Type B pancreatic cell (in vitro differentiated cells): ENCODE measurements around the gene SLC25A27. TPM values are rescaled to one million over a fixed set of nuclear protein-coding genes. Genes with fewer than 3 reads are reported as not detected.
A peak's percentile ranks its signal among the peaks of the same experiment; 100 is the strongest.

Experiments used
- DNase-seq: peaks from one replicate; pipeline ENCODE4 v3.0.0; 2021; ENCODE audit warnings: mixed read lengths; ENCODE audit not compliant: unreplicated experiment; ENCODE audit errors: extremely low spot score
- H3K27ac Mint-ChIP-seq: 2 replicates; pipeline ENCODE4 v1.8.0; 2021; ENCODE audit warnings: mild to moderate bottlenecking, mixed read lengths
- H3K27me3 Mint-ChIP-seq: 2 replicates; pipeline ENCODE4 v1.8.0; 2021; ENCODE audit warnings: mixed read lengths
- H3K36me3 Mint-ChIP-seq: 2 replicates; pipeline ENCODE4 v1.8.0; 2021; ENCODE audit warnings: mixed read lengths
- H3K4me1 Mint-ChIP-seq: one replicate; pipeline ENCODE4 v1.8.0; 2021; ENCODE audit warnings: mixed read lengths; ENCODE audit not compliant: unreplicated experiment
- H3K4me3 Mint-ChIP-seq: 2 replicates; pipeline ENCODE4 v1.8.0; 2021; ENCODE audit warnings: mild to moderate bottlenecking, mixed read lengths
- H3K9me3 Mint-ChIP-seq: 2 replicates; pipeline ENCODE4 v1.8.0; 2021; ENCODE audit warnings: mixed read lengths
- total RNA-seq: library from RNA; stranded (reverse); gene quantifications from 2 replicates; pipeline ENCODE4 v1.2.1, GENCODE V29; 2021; ENCODE audit warnings: low replicate concordance
- TF ChIP-seq, protein P1 (sequence below): fragments of 200-600 bp; sonication (generic); conservative IDR thresholded peaks from 2 replicates; pipeline ENCODE4 v1.5.0; 2021; ENCODE audit warnings: antibody characterized with exemption, mild to moderate bottlenecking

The SLC25A27 gene
- total RNA-seq, 1 donor from 2014 or later, result 18.1 TPM

DNA sequence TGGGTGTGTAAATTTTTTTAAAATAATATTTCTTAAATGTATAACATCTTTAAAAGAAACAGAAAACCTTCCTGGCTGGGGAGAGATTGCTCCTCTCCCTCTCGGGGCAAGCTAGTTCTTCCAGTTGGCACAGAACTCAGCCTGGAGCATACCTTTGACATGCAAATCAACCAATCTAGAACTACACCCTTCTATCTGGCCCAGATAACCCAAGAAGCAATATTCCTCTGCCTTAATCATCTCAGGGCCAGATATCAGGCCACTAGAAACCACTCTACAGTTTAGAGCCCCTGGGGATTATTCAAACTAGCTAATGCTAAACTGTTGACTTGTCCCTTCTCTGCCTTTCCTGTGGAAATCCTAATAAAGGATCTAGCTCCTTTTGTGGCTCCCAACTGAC, 34.0 kb upstream of the SLC25A27 start:
- H3K36me3 Mint-ChIP-seq, result peaks cover 13% of the 10 kb centered on the region
- H3K9me3 Mint-ChIP-seq, result no peaks in the 10 kb centered on the region
- H3K4me3 Mint-ChIP-seq, result no peak overlapping the region
- TF ChIP-seq, protein P1, sequence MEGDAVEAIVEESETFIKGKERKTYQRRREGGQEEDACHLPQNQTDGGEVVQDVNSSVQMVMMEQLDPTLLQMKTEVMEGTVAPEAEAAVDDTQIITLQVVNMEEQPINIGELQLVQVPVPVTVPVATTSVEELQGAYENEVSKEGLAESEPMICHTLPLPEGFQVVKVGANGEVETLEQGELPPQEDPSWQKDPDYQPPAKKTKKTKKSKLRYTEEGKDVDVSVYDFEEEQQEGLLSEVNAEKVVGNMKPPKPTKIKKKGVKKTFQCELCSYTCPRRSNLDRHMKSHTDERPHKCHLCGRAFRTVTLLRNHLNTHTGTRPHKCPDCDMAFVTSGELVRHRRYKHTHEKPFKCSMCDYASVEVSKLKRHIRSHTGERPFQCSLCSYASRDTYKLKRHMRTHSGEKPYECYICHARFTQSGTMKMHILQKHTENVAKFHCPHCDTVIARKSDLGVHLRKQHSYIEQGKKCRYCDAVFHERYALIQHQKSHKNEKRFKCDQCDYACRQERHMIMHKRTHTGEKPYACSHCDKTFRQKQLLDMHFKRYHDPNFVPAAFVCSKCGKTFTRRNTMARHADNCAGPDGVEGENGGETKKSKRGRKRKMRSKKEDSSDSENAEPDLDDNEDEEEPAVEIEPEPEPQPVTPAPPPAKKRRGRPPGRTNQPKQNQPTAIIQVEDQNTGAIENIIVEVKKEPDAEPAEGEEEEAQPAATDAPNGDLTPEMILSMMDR, result no peak
- no peak for DNase-seq
- H3K27me3 Mint-ChIP-seq, result no peaks in the 10 kb centered on the region
- no peak overlapping the region for H3K27ac Mint-ChIP-seq
- H3K4me1 Mint-ChIP-seq, result no peaks in the 10 kb centered on the region

DNA sequence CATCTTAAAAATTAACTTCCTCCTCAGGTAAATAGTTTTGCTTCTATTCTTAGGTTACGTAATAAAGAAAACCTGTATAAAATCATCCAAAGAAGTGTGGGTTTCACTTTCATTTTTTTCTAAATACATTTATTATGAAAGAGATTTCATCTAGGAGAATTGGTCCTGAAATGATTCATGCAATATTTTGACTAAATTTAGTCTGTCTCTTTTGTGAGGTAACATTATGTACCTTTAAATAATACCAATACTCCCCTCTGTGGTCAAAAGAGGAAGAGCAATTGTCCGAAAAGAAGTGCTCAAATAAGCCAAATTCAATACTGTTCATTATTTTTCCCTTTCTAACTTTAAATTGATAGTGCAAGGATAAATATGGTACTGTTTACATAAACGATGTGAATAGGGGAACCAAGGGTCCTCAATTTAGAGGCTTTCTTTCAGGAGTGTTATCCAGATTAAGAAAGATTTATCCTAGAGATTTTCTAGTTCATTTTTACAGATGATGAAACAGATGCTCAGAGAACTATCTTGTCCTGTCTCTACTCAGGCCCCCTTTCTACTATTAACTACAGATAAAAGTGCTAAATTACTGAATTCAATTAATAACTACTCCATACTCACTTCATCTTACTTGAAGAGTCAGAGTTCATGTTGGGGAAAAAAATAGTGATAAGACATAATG, 26.4 kb upstream of the SLC25A27 start:
- DNase-seq, result no peak
- Mint-ChIP-seq H3K36me3 (peaks cover 16% of the 10 kb centered on the region), H3K4me1 (no peaks in the 10 kb centered on the region), H3K27me3 (no peaks in the 10 kb centered on the region), H3K4me3 (no peak overlapping the region), H3K27ac (no peak overlapping the region), H3K9me3 (no peaks in the 10 kb centered on the region)
- TF ChIP-seq, protein P1, result peak; percentile 78

- Mint-ChIP-seq H3K4me3 (no peak overlapping the region), H3K27me3 (no peaks in the 10 kb centered on the region), H3K36me3 (peaks cover 16% of the 10 kb centered on the region), H3K27ac (no peak overlapping the region), H3K4me1 (no peaks in the 10 kb centered on the region), H3K9me3 (no peaks in the 10 kb centered on the region)
- DNase-seq, result no peak
- TF ChIP-seq, protein P1, result no peak
These were observed 25.8 kb upstream of the SLC25A27 start for GRCh38 chr6:46626976-46627375.

DNA sequence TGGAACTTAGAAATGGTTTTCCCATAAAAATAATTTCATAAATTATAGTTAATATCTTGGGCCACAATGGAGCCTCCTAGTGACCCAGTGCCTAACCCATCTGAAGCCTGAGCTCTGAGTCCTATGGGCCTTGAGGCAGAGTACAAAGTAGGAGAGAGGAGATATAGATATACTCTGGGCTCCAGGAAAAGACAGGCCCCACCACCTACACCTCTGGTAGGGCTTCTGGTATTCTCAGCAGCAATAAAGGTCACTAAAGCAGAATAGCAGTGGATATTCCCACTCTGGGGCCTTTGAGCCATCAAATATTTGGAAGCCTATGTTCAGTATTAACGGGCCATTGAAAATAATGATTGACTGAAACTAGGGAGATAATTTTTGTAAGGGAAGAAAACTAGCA, 24.3 kb upstream of the SLC25A27 start:
- Mint-ChIP-seq H3K27ac (no peak overlapping the region), H3K4me1 (no peaks in the 10 kb centered on the region), H3K27me3 (no peaks in the 10 kb centered on the region), H3K9me3 (no peaks in the 10 kb centered on the region), H3K36me3 (peaks cover 11% of the 10 kb centered on the region), H3K4me3 (no peak overlapping the region)
- DNase-seq, result no peak
- TF ChIP-seq, protein P1, result no peak

GRCh38 chr6:46628976-46629375, 23.8 kb upstream of the SLC25A27 start:
- no peaks in the 10 kb centered on the region for H3K9me3 Mint-ChIP-seq
- no peak overlapping the region for H3K27ac Mint-ChIP-seq
- H3K4me3 Mint-ChIP-seq, result no peak overlapping the region
- TF ChIP-seq, protein P1, result no peak
- DNase-seq, result no peak
- no peaks in the 10 kb centered on the region for H3K27me3 Mint-ChIP-seq
- peaks cover 12% of the 10 kb centered on the region for H3K36me3 Mint-ChIP-seq
- no peaks in the 10 kb centered on the region for H3K4me1 Mint-ChIP-seq
